ENCODE data around the gene STXBP6.

STXBP6 gene

GRCh38 chr14:24833385-24833784 lies 216.6 kb downstream of the STXBP6 start:
- H3K4me3 ChIP-seq (ENCODE audit: low read depth, low read length), result no peak overlapping the region
- in situ Hi-C loops (cut with HindIII; ENCODE audit: low pct_ligation_motif_present, low sequenced_read_pairs), result no loop called here
- no peaks in the 10 kb centered on the region for H3K27me3 ChIP-seq (replicated peaks)
- DNase-seq, result no peak
- H3K27ac ChIP-seq, result no peak overlapping the region
- TF ChIP-seq CTCF (IDR thresholded peaks at IDR 0.05; ENCODE audit: low read depth, low read length, missing control alignments), result no peak
- no peaks in the 10 kb centered on the region for H3K36me3 ChIP-seq (replicated peaks)

GRCh38 chr14:24831677-24832076 lies 218.3 kb downstream of the STXBP6 start:
- no peak overlapping the region for H3K27ac ChIP-seq
- in situ Hi-C loops (cut with HindIII; ENCODE audit: low pct_ligation_motif_present, low sequenced_read_pairs), result no loop called here

GRCh38 chr14:24829862-24830261 lies 220.1 kb downstream of the STXBP6 start:
- no peaks in the 10 kb centered on the region for H3K36me3 ChIP-seq (replicated peaks)
- DNase-seq, result no peak
- in situ Hi-C loops (cut with HindIII; ENCODE audit: low pct_ligation_motif_present, low sequenced_read_pairs), result no loop called here
- no peak overlapping the region for H3K27ac ChIP-seq
- no peak overlapping the region for H3K4me3 ChIP-seq (ENCODE audit: low read depth, low read length)
- no peaks in the 10 kb centered on the region for H3K27me3 ChIP-seq (replicated peaks)
- no peak for TF ChIP-seq CTCF (IDR thresholded peaks at IDR 0.05; ENCODE audit: low read depth, low read length, missing control alignments)

More at GRCh38 chr14:24831677-24832076, 218.3 kb downstream of the STXBP6 start:
- H3K36me3 ChIP-seq (replicated peaks), result no peaks in the 10 kb centered on the region
- TF ChIP-seq CTCF (IDR thresholded peaks at IDR 0.05; ENCODE audit: low read depth, low read length, missing control alignments), result no peak
- no peak overlapping the region for H3K4me3 ChIP-seq (ENCODE audit: low read depth, low read length)
- DNase-seq, result no peak
- no peaks in the 10 kb centered on the region for H3K27me3 ChIP-seq (replicated peaks)

- DNase-seq, result no peak
- Histone ChIP-seq H3K27me3 (replicated peaks) (no peaks in the 10 kb centered on the region), H3K27ac (no peak overlapping the region), H3K4me3 (ENCODE audit: low read depth, low read length) (no peak overlapping the region), H3K36me3 (replicated peaks) (no peaks in the 10 kb centered on the region)
- in situ Hi-C loops (cut with HindIII; ENCODE audit: low pct_ligation_motif_present, low sequenced_read_pairs), result no loop called here
- no peak for TF ChIP-seq CTCF (IDR thresholded peaks at IDR 0.05; ENCODE audit: low read depth, low read length, missing control alignments)
Measured at GRCh38 chr14:24828486-24828885, 221.5 kb downstream of the STXBP6 start.

GRCh38 chr14:24826390-24826789 lies 223.6 kb downstream of the STXBP6 start:
- TF ChIP-seq CTCF (IDR thresholded peaks at IDR 0.05; ENCODE audit: low read depth, low read length, missing control alignments), result no peak
- in situ Hi-C loops (cut with HindIII; ENCODE audit: low pct_ligation_motif_present, low sequenced_read_pairs), result no loop called here
- H3K4me3 ChIP-seq (ENCODE audit: low read depth, low read length), result no peak overlapping the region

GRCh38 chr14:24820616-24821015 lies 229.3 kb downstream of the STXBP6 start:
- DNase-seq, result no peak
- no peak for TF ChIP-seq CTCF (IDR thresholded peaks at IDR 0.05; ENCODE audit: low read depth, low read length, missing control alignments)
- no peak overlapping the region for H3K4me3 ChIP-seq (ENCODE audit: low read depth, low read length)
- H3K36me3 ChIP-seq (replicated peaks), result no peaks in the 10 kb centered on the region
- in situ Hi-C loops (cut with HindIII; ENCODE audit: low pct_ligation_motif_present, low sequenced_read_pairs), result no loop called here
- H3K27ac ChIP-seq, result no peak overlapping the region
- H3K27me3 ChIP-seq (replicated peaks), result no peaks in the 10 kb centered on the region

More at GRCh38 chr14:24826390-24826789, 223.6 kb downstream of the STXBP6 start:
- DNase-seq, result no peak
- Histone ChIP-seq H3K27me3 (replicated peaks) (no peaks in the 10 kb centered on the region), H3K36me3 (replicated peaks) (no peaks in the 10 kb centered on the region), H3K27ac (no peak overlapping the region)
